ENCODE measurements around the gene HTR3A.

DNA sequence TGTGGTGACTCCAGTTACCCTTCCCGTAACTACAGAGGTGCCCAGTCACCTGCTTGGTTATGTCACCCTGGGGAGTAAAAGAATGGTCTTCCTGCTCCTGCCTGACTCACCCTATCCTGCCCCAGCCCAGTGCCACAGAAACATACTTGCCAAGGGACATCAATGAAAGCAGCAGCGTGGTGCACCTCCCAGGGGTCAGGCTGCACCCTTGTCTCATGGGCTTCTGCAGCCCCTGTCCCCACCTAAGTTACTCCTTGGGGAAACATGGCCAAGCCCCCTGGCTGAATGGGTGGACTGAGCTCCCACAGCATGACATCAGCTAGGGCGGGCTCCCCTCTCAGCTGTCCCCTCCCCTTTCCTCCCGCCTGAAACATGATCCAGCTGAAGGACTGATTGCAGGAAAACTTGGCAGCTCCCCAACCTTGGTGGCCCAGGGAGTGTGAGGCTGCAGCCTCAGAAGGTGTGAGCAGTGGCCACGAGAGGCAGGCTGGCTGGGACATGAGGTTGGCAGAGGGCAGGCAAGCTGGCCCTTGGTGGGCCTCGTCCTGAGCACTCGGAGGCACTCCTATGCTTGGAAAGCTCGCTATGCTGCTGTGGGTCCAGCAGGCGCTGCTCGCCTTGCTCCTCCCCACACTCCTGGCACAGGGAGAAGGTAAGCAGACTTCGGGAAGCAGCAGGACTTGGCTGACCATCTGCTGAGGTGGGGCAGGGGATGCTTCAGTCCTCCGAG lies at the start of gene HTR3A:
- no peak for TF ChIP-seq ERF (CRISPR knock-in tag; IDR thresholded peaks at IDR 0.05)
- TF ChIP-seq, protein P1, sequence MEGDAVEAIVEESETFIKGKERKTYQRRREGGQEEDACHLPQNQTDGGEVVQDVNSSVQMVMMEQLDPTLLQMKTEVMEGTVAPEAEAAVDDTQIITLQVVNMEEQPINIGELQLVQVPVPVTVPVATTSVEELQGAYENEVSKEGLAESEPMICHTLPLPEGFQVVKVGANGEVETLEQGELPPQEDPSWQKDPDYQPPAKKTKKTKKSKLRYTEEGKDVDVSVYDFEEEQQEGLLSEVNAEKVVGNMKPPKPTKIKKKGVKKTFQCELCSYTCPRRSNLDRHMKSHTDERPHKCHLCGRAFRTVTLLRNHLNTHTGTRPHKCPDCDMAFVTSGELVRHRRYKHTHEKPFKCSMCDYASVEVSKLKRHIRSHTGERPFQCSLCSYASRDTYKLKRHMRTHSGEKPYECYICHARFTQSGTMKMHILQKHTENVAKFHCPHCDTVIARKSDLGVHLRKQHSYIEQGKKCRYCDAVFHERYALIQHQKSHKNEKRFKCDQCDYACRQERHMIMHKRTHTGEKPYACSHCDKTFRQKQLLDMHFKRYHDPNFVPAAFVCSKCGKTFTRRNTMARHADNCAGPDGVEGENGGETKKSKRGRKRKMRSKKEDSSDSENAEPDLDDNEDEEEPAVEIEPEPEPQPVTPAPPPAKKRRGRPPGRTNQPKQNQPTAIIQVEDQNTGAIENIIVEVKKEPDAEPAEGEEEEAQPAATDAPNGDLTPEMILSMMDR (CRISPR knock-in tag; IDR thresholded peaks at IDR 0.05) = no peak
- no peak for TF ChIP-seq YY1 (IDR thresholded peaks at IDR 0.05; ENCODE audit: insufficient read depth, insufficient replicate concordance, low read depth, low read length)
- TF ChIP-seq ZNF644 (CRISPR knock-in tag; IDR thresholded peaks at IDR 0.05; ENCODE audit: low read depth) = no peak
- TF ChIP-seq TARDBP (CRISPR knock-in tag; IDR thresholded peaks at IDR 0.05) = no peak
- TF ChIP-seq, protein P2, sequence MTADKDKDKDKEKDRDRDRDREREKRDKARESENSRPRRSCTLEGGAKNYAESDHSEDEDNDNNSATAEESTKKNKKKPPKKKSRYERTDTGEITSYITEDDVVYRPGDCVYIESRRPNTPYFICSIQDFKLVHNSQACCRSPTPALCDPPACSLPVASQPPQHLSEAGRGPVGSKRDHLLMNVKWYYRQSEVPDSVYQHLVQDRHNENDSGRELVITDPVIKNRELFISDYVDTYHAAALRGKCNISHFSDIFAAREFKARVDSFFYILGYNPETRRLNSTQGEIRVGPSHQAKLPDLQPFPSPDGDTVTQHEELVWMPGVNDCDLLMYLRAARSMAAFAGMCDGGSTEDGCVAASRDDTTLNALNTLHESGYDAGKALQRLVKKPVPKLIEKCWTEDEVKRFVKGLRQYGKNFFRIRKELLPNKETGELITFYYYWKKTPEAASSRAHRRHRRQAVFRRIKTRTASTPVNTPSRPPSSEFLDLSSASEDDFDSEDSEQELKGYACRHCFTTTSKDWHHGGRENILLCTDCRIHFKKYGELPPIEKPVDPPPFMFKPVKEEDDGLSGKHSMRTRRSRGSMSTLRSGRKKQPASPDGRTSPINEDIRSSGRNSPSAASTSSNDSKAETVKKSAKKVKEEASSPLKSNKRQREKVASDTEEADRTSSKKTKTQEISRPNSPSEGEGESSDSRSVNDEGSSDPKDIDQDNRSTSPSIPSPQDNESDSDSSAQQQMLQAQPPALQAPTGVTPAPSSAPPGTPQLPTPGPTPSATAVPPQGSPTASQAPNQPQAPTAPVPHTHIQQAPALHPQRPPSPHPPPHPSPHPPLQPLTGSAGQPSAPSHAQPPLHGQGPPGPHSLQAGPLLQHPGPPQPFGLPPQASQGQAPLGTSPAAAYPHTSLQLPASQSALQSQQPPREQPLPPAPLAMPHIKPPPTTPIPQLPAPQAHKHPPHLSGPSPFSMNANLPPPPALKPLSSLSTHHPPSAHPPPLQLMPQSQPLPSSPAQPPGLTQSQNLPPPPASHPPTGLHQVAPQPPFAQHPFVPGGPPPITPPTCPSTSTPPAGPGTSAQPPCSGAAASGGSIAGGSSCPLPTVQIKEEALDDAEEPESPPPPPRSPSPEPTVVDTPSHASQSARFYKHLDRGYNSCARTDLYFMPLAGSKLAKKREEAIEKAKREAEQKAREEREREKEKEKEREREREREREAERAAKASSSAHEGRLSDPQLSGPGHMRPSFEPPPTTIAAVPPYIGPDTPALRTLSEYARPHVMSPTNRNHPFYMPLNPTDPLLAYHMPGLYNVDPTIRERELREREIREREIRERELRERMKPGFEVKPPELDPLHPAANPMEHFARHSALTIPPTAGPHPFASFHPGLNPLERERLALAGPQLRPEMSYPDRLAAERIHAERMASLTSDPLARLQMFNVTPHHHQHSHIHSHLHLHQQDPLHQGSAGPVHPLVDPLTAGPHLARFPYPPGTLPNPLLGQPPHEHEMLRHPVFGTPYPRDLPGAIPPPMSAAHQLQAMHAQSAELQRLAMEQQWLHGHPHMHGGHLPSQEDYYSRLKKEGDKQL (CRISPR knock-in tag; IDR thresholded peaks at IDR 0.05; ENCODE audit: low read depth) = no peak
- TF ChIP-seq FOXK1 (CRISPR knock-in tag; IDR thresholded peaks at IDR 0.05; ENCODE audit: borderline replicate concordance, low read depth) = no peak
- TF ChIP-seq, protein P3, sequence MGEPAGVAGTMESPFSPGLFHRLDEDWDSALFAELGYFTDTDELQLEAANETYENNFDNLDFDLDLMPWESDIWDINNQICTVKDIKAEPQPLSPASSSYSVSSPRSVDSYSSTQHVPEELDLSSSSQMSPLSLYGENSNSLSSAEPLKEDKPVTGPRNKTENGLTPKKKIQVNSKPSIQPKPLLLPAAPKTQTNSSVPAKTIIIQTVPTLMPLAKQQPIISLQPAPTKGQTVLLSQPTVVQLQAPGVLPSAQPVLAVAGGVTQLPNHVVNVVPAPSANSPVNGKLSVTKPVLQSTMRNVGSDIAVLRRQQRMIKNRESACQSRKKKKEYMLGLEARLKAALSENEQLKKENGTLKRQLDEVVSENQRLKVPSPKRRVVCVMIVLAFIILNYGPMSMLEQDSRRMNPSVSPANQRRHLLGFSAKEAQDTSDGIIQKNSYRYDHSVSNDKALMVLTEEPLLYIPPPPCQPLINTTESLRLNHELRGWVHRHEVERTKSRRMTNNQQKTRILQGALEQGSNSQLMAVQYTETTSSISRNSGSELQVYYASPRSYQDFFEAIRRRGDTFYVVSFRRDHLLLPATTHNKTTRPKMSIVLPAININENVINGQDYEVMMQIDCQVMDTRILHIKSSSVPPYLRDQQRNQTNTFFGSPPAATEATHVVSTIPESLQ (CRISPR knock-in tag; conservative IDR thresholded peaks at IDR 0.05) = no peak
- TF ChIP-seq TBL1XR1 (IDR thresholded peaks at IDR 0.05; ENCODE audit: borderline replicate concordance, low read length, partially characterized antibody) = no peak

All from HepG2 (cell line).